ENCODE measurements around the gene CSNK2A3.

The CSNK2A3 gene

DNA sequence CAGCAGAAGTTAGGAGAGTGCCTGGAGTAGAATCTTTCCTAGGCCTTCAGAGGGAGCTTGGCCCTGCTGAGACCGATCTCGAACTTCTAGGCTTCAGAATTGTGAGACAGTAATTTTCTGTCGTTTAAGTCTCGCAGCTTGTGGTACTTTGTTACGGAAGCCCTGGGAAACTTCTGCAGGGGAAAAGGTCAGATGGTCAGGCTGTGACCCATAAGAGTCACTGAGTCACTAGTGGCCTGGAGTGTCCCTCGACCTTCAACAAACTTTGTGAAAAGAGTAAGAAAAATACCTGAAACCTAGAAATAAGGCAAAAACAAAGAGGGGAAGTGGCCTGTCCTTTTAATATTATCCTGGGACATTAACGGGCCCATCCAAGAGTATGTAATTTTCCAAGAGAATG is 34.6 kb downstream of the CSNK2A3 start:
- H3K4me3 ChIP-seq (ENCODE audit: low read depth, low read length), result no peak overlapping the region
- DNase-seq (ENCODE audit: low read depth, low spot score), result no peak
- in situ Hi-C loops (cut with HindIII; ENCODE audit: low sequenced_read_pairs), result no loop called here
- TF ChIP-seq, protein P1, sequence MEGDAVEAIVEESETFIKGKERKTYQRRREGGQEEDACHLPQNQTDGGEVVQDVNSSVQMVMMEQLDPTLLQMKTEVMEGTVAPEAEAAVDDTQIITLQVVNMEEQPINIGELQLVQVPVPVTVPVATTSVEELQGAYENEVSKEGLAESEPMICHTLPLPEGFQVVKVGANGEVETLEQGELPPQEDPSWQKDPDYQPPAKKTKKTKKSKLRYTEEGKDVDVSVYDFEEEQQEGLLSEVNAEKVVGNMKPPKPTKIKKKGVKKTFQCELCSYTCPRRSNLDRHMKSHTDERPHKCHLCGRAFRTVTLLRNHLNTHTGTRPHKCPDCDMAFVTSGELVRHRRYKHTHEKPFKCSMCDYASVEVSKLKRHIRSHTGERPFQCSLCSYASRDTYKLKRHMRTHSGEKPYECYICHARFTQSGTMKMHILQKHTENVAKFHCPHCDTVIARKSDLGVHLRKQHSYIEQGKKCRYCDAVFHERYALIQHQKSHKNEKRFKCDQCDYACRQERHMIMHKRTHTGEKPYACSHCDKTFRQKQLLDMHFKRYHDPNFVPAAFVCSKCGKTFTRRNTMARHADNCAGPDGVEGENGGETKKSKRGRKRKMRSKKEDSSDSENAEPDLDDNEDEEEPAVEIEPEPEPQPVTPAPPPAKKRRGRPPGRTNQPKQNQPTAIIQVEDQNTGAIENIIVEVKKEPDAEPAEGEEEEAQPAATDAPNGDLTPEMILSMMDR (IDR thresholded peaks at IDR 0.05; ENCODE audit: low read depth, low read length), result no peak

DNA sequence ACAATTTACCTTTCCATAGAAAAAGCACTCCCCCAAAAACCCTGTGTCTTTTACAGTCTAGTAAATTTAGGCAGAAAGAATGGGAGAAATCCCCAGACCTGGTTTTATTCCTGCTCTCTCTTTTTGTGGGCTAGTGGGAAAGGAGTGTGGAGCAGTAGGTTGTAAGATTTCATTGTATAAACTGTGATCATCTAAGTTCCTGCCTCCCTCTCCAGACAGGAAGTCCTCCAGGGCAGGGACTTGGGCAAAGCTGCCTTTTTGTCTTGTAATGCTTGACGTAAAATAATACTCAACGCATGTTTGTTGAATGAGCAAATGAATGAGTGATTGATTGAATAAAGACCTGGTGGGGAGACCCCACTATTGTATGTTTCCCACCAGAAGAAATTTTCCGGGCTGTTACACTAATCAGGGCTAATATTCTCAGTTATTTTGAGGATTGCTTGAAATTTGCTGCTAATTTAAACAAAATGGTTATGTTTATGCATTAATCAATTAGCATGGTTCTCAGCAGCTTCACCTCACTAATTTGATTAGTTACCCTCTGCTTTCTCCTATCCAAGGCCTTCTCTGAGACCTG is 36.3 kb downstream of the CSNK2A3 start:
- TF ChIP-seq, protein P1 (IDR thresholded peaks at IDR 0.05; ENCODE audit: low read depth, low read length), result no peak
- in situ Hi-C loops (cut with HindIII; ENCODE audit: low sequenced_read_pairs), result no loop called here
- no peak for DNase-seq (ENCODE audit: low read depth, low spot score)
- no peak overlapping the region for H3K4me3 ChIP-seq (ENCODE audit: low read depth, low read length)

DNA sequence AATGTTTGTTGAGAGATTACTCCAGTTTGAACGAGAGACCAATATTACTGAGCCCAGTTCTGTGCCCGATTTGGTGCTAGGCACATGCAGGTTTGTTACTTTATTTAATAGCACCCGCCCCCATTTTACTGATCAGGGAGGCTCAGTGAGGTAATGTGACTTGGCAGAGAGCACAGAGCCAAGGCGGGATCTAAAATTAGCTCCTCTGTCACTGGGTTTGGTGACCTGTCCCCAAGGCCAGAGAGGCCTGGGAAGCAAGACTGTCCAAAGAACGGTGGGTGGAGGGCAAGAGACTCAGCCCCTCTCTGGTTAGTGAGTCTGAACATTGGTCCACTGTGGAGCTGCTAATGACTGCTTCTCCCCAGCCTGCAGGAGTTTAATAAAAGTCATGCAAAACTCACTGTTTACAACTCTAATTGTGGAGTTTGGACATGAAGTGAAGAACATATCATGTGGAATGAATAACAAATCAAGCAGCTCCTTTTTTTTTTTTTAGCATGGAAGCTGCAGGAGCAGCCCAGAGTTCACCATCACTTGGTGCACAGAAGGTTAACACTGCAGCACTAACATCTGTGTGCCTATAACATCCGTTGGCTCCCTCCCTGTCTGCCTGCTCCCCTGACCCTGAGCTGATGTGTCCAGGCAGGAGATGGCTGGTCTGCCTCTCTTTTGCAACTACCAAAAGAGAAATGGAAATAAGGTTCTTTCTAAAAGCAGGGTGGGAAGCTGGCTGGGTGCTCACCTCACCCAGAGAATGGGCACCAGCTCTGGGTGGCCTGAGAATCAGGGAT is 39.0 kb downstream of the CSNK2A3 start:
- TF ChIP-seq, protein P1 (IDR thresholded peaks at IDR 0.05; ENCODE audit: low read depth, low read length), result no peak
- in situ Hi-C loops (cut with HindIII; ENCODE audit: low sequenced_read_pairs), result no loop called here
- no peak for DNase-seq (ENCODE audit: low read depth, low spot score)
- H3K4me3 ChIP-seq (ENCODE audit: low read depth, low read length), result no peak overlapping the region

DNA sequence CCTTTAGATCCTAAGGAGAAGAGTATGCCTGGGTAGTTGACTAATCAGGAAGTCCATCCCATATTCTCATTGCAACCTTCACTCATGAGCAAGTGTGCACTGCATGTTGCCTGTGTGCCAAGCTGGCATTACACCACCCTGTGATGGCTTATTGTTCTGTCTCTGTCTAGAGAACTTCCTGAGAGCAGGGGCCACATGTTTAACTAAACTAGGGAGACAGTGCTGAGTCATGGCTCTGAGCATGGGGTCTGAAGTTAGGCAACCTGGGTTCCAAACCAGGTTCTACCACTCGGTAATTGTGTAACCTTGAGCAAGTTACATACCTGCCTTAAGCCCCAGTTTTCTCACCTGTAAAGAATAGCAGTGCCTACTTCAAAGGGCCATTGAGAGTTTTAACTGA is 39.6 kb downstream of the CSNK2A3 start:
- no peak overlapping the region for H3K4me3 ChIP-seq (ENCODE audit: low read depth, low read length)
- in situ Hi-C loops (cut with HindIII; ENCODE audit: low sequenced_read_pairs), result no loop called here
- TF ChIP-seq, protein P1 (IDR thresholded peaks at IDR 0.05; ENCODE audit: low read depth, low read length), result no peak
- DNase-seq (ENCODE audit: low read depth, low spot score), result no peak

DNA sequence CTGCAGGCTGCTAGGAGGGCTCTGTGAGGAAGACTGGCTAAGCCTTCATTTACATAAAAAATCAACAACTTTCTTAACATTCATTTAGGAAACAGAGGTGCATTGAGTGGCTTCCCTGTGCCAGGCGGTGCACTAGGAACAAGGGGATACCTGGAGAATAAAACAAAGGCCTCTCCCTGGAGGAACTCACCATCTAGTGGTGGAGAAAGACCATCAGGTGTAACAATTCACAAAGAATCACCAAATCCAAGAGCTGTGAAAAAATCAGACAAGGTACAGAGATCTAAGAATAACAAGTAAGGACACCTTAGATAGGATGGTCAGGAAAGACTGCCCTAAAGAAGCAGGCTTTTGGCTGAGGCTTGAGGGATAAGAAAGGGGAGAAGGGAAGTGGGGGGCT is 40.3 kb downstream of the CSNK2A3 start:
- DNase-seq (ENCODE audit: low read depth, low spot score), result no peak
- TF ChIP-seq, protein P1 (IDR thresholded peaks at IDR 0.05; ENCODE audit: low read depth, low read length), result peak; percentile 1
- in situ Hi-C loops (cut with HindIII; ENCODE audit: low sequenced_read_pairs), result no loop called here
- no peak overlapping the region for H3K4me3 ChIP-seq (ENCODE audit: low read depth, low read length)

DNA sequence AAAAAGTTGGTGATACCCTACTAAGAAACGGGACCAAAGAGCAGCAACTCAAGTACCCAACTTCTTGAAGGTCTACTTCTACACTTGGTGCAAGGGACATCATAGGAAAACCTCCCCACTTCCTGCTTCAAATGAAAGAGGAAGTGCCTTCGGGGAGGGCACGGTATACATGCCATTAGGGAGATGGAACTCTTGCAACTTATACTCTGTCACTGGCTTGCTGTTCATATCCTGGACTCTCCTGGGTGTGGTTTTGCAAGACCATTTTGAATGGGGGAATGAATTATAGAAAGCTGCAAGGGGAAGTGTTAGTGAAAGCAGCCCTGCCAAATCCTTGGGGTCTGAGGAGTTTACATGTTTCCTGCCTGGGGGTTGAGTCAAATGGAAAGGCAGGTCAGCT is 41.9 kb downstream of the CSNK2A3 start:
- in situ Hi-C loops (cut with HindIII; ENCODE audit: low sequenced_read_pairs), result no loop called here
- no peak overlapping the region for H3K4me3 ChIP-seq (ENCODE audit: low read depth, low read length)
- no peak for DNase-seq (ENCODE audit: low read depth, low spot score)
- TF ChIP-seq, protein P1 (IDR thresholded peaks at IDR 0.05; ENCODE audit: low read depth, low read length), result no peak

All from astrocyte of the spinal cord (primary cell).